Aorta (tissue), 5 donors: Measurements from ENCODE around the gene DENND6B. TPM values are rescaled to one million over a fixed set of nuclear protein-coding genes. Genes with fewer than 3 reads are reported as not detected.
A peak's percentile ranks its signal among the peaks of the same experiment; 100 is the strongest.

Experiments
- ATAC-seq: fragments of 200-7000 bp; cut with Tn5 transposase; one replicate; pipeline ENCODE4 v1.9.1; 2022; ENCODE audit warnings: moderate library complexity; ENCODE audit not compliant: low FRiP score
- DNase-seq, 2 donors: peaks; one replicate each; pipeline ENCODE4 v3.0.0-alpha.2; 2020
- H3K27ac ChIP-seq, 2 donors: one replicate each; pipeline ENCODE4 v1.5.1; 2013; ENCODE audit warnings: low read length in 2 of 2, mild to moderate bottlenecking in 2 of 2, moderate library complexity in 2 of 2, control low read depth in 1 of 2, inconsistent platforms in 1 of 2, low read depth in 1 of 2
- H3K27me3 ChIP-seq, 2 donors: one replicate each; pipeline ENCODE4 v1.6.1; 2013; ENCODE audit warnings: control low read depth in 1 of 2, low read length in 1 of 2, mild to moderate bottlenecking in 1 of 2, moderate library complexity in 1 of 2; ENCODE audit not compliant: insufficient read depth in 2 of 2, control insufficient read depth in 1 of 2
- H3K36me3 ChIP-seq, 2 donors: one replicate each; pipeline ENCODE4 v1.6.1; 2013; ENCODE audit warnings: control low read depth in 1 of 2, low read length in 1 of 2, mild to moderate bottlenecking in 1 of 2; ENCODE audit not compliant: insufficient read depth in 2 of 2, control insufficient read depth in 1 of 2
- H3K4me1 ChIP-seq, 2 donors: one replicate each; pipeline ENCODE4 v1.6.1; 2013; ENCODE audit warnings: low read length in 2 of 2, control low read depth in 1 of 2, mild to moderate bottlenecking in 1 of 2, moderate library complexity in 1 of 2; ENCODE audit not compliant: insufficient read depth in 2 of 2, control insufficient read depth in 1 of 2
- H3K4me3 ChIP-seq, 2 donors: one replicate each; pipeline ENCODE4 v1.5.1; 2013; ENCODE audit warnings: low read length in 2 of 2, control low read depth in 1 of 2, mild to moderate bottlenecking in 1 of 2
- H3K9me3 ChIP-seq: one replicate; pipeline ENCODE4 v1.6.1; 2013; ENCODE audit warnings: mild to moderate bottlenecking, low read length; ENCODE audit not compliant: control insufficient read depth
- whole genome bisulfite sequencing, 2 donors: extraction: QIAGEN DNeasy Blood & Tissue Kit; methylation state at CpG; one replicate each; pipeline ENCODE4 v1.1.7; 2013; 5-methylcytosine and 5-hydroxymethylcytosine counted together
- intact Hi-C, 2 donors: fragments of 100-400 bp; cut with DNase I; formaldehyde crosslinking; loops; one replicate each; pipeline versions ENCODE4 v1.14.2 to v1.15.0; 2022
- polyA plus RNA-seq, 2 donors: library from polyadenylated mRNA; stranded (reverse); fragments of 200-250 nt; gene quantifications; one replicate each; pipeline ENCODE4 v1.2.3, GENCODE V29; 2013
- total RNA-seq, 2 donors: library from RNA; stranded (reverse); fragmentation: NEBNext Ultra II Directional; extraction: Animal tissue kit (Norgen Biotek cat#: 25700); gene quantifications; one replicate each; pipeline ENCODE4 v1.2.1, GENCODE V29; 2021
- donor health status: healthy with polysubstance abuse.
- donor health status: Bipolar disorder and iron deficiency.
- donor health status: DM: no; HTN: no; CAD: no.
- donor health status: DM: no; HTN: no; CAD: no.
- donor health status: DM: yes; HTN: yes; CAD: no.

The DENND6B gene
- total and polyA plus RNA-seq, 4 donors, result 0.25 to 7.5 (median 4.7) TPM

GRCh38 chr22:50318356-50318697, 8.5 kb downstream of the DENND6B start:
- Histone ChIP-seq H3K9me3 (no peaks in the 10 kb centered on the region), H3K27me3 (no peaks in the 10 kb centered on the region), H3K36me3 (no peaks in the 10 kb centered on the region), H3K4me3 (no peak overlapping the region), H3K4me1 (no peaks in the 10 kb centered on the region), H3K27ac (no peak overlapping the region)
- intact Hi-C loops, result no loop called here
- WGBS, 2 donors, result 86 to 87% methylated on average over 7 of the region's 7 CpGs
- ATAC-seq, result no peak
- no peak for DNase-seq

DNA sequence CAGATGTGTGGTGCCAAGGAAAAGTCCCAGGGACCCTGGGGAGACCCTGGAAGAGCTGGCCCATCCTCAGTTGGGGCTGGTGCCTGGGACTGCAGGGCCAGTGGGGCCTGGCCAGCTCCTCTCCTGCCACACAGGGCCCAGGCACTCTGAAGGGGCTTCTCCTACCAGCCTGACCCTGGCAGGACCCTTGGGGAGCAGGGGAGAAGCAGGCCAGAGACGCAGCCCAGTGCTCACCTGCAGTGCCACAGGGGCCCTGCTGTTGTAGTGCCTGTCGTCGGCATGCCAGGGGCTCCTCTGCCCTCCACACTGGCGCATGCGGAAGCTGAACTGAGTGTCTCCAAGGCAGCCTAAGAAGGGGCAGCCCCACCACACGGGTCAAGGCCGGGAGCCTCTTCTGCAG, 9.1 kb downstream of the DENND6B start:
- WGBS, 2 donors, result 85 to 92% methylated on average over 7 of the region's 7 CpGs
- DNase-seq (no peak), ATAC-seq (no peak)
- intact Hi-C loops, result no loop called here
- Histone ChIP-seq H3K4me3 (no peak overlapping the region), H3K9me3 (no peaks in the 10 kb centered on the region), H3K27ac (no peak overlapping the region), H3K4me1 (no peaks in the 10 kb centered on the region), H3K36me3 (no peaks in the 10 kb centered on the region), H3K27me3 (no peaks in the 10 kb centered on the region)

GRCh38 chr22:50317178-50317577, 9.6 kb downstream of the DENND6B start:
- intact Hi-C loops, result no loop called here
- Histone ChIP-seq H3K4me3 (no peak overlapping the region), H3K27ac (no peak overlapping the region), H3K4me1 (no peaks in the 10 kb centered on the region), H3K9me3 (no peaks in the 10 kb centered on the region), H3K27me3 (no peaks in the 10 kb centered on the region), H3K36me3 (no peaks in the 10 kb centered on the region)
- ATAC-seq, result no peak
- DNase-seq, result no peak
- WGBS, 2 donors, result 93 to 95% methylated on average over 9 of the region's 9 CpGs

GRCh38 chr22:50316114-50317065, 10.4 kb downstream of the DENND6B start:
- Histone ChIP-seq H3K9me3 (no peaks in the 10 kb centered on the region), H3K4me3 (no peak overlapping the region), H3K27me3 (no peaks in the 10 kb centered on the region), H3K36me3 (no peaks in the 10 kb centered on the region), H3K27ac (no peak overlapping the region), H3K4me1 (no peaks in the 10 kb centered on the region)
- ATAC-seq (no peak), DNase-seq (no peak)
- WGBS, 2 donors, result 87 to 95% methylated on average over 26 to 34 of the region's 45 CpGs
- intact Hi-C loops, result no loop called here

DNA sequence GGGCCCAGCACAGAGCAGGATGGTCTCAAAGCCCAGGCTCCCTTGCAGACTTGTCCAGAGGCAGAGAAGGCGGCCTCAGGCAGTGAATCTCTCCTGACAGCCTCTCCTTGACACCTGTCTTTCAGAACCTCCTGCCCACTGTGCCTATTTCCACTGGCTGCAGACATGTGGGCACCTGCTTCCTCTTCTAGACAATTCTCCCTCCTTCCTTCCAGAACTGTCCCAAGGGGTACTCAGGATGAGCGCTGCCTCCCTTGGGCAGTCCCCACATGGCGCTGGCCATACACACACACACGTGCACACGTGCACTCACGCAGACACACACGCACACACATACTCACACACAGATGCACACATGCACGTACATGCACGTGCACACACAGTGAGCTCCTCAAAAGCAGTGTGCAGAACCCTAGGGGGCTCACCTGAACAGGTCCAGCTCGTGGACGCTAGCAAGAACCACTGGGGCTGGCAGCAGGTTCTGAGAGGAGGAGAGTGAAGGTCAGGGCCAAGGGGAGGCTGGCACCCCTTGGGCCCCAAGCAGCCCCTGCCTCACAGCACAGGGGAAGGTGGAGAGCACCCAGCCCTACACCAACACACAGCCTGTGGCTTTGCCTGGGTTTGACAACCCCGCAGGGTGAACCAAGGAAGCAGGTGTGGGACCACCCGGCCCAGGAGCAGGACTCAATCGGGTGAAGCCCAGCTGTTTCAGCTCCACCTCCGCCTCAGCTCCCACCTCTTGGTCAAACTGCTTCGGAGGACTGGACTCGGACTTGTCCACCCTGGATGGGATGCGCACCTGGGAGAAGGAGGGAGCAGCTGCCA, 11.3 kb downstream of the DENND6B start:
- Histone ChIP-seq H3K9me3 (no peaks in the 10 kb centered on the region), H3K4me1 (no peaks in the 10 kb centered on the region), H3K27ac (no peak overlapping the region), H3K36me3 (no peaks in the 10 kb centered on the region), H3K27me3 (no peaks in the 10 kb centered on the region), H3K4me3 (no peak overlapping the region)
- intact Hi-C loops, result no loop called here
- ATAC-seq, result no peak
- DNase-seq, result no peak
- 90 to 91% methylated on average over 18 of the region's 18 CpGs for WGBS, 2 donors

DNA sequence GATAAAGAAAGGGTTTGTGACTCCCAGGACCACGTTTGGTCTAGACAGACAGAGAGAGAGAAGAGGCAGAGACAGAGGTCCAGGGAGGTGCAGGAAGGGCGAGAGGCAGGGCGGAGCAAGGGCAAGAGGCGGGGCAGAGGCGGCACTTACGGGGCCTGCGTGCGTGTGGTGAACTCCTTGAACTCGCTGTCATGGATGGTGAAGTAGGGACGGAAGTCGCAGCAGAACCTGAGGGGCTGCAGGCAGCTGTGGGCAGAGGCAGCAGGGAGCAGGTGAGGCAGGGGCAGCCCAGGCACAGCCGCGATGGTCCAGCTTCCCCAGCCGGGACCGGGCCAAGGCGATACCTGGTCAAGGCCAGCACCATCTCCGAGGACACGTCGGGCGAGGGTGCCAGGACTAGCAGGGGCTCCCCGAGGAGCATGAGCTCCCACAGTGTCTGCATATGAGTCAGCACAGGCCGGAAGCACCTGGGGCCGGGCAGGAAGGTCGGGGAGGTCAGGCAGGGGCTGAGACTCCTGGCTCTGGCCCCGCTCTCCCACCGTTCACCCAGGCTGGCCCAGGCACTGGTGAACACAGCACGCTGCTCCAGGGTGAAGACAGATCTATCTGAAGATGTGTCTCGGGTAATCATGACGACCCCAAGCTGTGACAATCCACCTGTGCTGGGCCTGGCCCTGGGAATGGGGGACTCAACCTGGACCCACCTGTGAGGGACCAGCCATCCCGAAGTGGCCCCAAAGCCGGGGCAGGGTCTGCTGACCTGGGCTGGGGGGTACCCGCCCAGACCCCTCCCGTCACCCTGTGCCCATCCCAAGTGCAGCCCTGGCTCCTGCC, 12.1 kb downstream of the DENND6B start:
- Histone ChIP-seq H3K27ac (no peak overlapping the region), H3K27me3 (no peaks in the 10 kb centered on the region), H3K4me1 (no peaks in the 10 kb centered on the region), H3K9me3 (no peaks in the 10 kb centered on the region), H3K36me3 (no peaks in the 10 kb centered on the region), H3K4me3 (no peak overlapping the region)
- ATAC-seq, result no peak
- intact Hi-C loops, result no loop called here
- WGBS, 2 donors, result 84 to 85% methylated on average over 33 of the region's 33 CpGs
- DNase-seq, result peak in 1 of 2 donors; percentile 80

DNA sequence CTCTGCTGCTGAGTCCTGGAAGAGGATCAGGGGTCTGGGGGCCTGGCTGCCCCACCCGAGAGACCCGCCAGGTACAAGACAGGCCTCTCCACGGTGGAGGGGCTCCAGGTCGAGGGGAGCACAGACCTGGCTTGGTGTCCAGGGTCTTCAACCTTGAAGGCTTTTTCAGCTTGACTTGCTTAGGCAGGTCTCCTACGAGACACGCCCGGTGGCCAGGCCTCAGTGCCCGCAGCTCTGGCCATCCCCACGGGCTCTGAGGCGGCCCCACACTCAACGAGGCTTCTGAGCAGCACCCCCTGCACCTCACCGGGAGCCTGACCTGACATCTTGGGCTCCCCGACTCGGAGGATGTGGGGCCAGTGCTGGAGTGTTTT, 12.7 kb downstream of the DENND6B start:
- DNase-seq, result no peak
- ATAC-seq, result no peak
- H3K27ac ChIP-seq, result no peak overlapping the region
- no peaks in the 10 kb centered on the region for H3K36me3 ChIP-seq
- 78 to 82% methylated on average over 14 of the region's 14 CpGs for WGBS, 2 donors
- no peak overlapping the region for H3K4me3 ChIP-seq
- no peaks in the 10 kb centered on the region for H3K27me3 ChIP-seq
- intact Hi-C loops, result no loop called here
- no peaks in the 10 kb centered on the region for H3K9me3 ChIP-seq
- no peaks in the 10 kb centered on the region for H3K4me1 ChIP-seq

GRCh38 chr22:50313600-50313999, 13.2 kb downstream of the DENND6B start:
- 87 to 90% methylated on average over 14 to 17 of the region's 17 CpGs for WGBS, 2 donors
- ATAC-seq (no peak), DNase-seq (no peak)
- Histone ChIP-seq H3K4me1 (no peaks in the 10 kb centered on the region), H3K27me3 (no peaks in the 10 kb centered on the region), H3K4me3 (no peak overlapping the region), H3K36me3 (no peaks in the 10 kb centered on the region), H3K9me3 (no peaks in the 10 kb centered on the region), H3K27ac (no peak overlapping the region)
- intact Hi-C loops, result no loop called here
